Measurements from ENCODE around the gene HVCN1.

Gene HVCN1

GRCh38 chr12:110699591-110700445, 10.9 kb upstream of the HVCN1 start:
- DNase-seq (ENCODE audit: low read depth), result no peak

- peak; percentile 51 for DNase-seq (ENCODE audit: low read depth)
Measured at GRCh38 chr12:110698171-110698902, 9.4 kb upstream of the HVCN1 start.

GRCh38 chr12:110697236-110697635, 8.3 kb upstream of the HVCN1 start:
- DNase-seq (ENCODE audit: low read depth), result no peak

- DNase-seq (ENCODE audit: low read depth), result no peak
Measured at GRCh38 chr12:110696283-110696682, 7.4 kb upstream of the HVCN1 start.

- DNase-seq (ENCODE audit: low read depth), result no peak
Measured at GRCh38 chr12:110694330-110694901, 5.5 kb upstream of the HVCN1 start.

- DNase-seq (ENCODE audit: low read depth), result no peak
Measured at GRCh38 chr12:110693731-110694130, 4.8 kb upstream of the HVCN1 start.

GRCh38 chr12:110690127-110690430, 1.2 kb upstream of the HVCN1 start:
- no peak for DNase-seq (ENCODE audit: low read depth)

GRCh38 chr12:110689281-110690126, 589 bp upstream of the HVCN1 start:
- peak; percentile 21 for DNase-seq (ENCODE audit: low read depth)

GRCh38 chr12:110687396-110688169, 1.3 kb downstream of the HVCN1 start:
- no peak for DNase-seq (ENCODE audit: low read depth)

GRCh38 chr12:110686294-110686903, 2.5 kb downstream of the HVCN1 start:
- DNase-seq (ENCODE audit: low read depth), result no peak

- no peak for DNase-seq (ENCODE audit: low read depth)
Measured at GRCh38 chr12:110684312-110684836, 4.5 kb downstream of the HVCN1 start.

- DNase-seq (ENCODE audit: low read depth), result no peak
Measured at GRCh38 chr12:110683888-110684287, 5.0 kb downstream of the HVCN1 start.

GRCh38 chr12:110680032-110680431, 8.9 kb downstream of the HVCN1 start:
- DNase-seq (ENCODE audit: low read depth), result no peak

GRCh38 chr12:110679201-110679600, 9.7 kb downstream of the HVCN1 start:
- DNase-seq (ENCODE audit: low read depth), result no peak

GRCh38 chr12:110677982-110678381, 10.9 kb downstream of the HVCN1 start:
- DNase-seq (ENCODE audit: low read depth), result no peak

- no peak for DNase-seq (ENCODE audit: low read depth)
Measured at GRCh38 chr12:110677206-110677911, 11.6 kb downstream of the HVCN1 start.

GRCh38 chr12:110676171-110676570, 12.7 kb downstream of the HVCN1 start:
- no peak for DNase-seq (ENCODE audit: low read depth)

- DNase-seq (ENCODE audit: low read depth), result no peak
Measured at GRCh38 chr12:110670161-110670701, 18.7 kb downstream of the HVCN1 start.

- DNase-seq (ENCODE audit: low read depth), result no peak
Measured at GRCh38 chr12:110669193-110669502, 19.8 kb downstream of the HVCN1 start.

Data from activated T-helper 1 cell treated with Interleukin-2 at 50 U/mL for 16 hours (primary cell).